Measurements from ENCODE around the gene RND1. TPM values are rescaled to one million over a fixed set of nuclear protein-coding genes. Genes with fewer than 3 reads are reported as not detected.

The RND1 gene
- total and polyA plus RNA-seq, 2 of the 13 experiments (the other 11 are each of a cell fraction or from before 2014, with no cell fraction given): 1.8 to 1.9 TPM

DNA sequence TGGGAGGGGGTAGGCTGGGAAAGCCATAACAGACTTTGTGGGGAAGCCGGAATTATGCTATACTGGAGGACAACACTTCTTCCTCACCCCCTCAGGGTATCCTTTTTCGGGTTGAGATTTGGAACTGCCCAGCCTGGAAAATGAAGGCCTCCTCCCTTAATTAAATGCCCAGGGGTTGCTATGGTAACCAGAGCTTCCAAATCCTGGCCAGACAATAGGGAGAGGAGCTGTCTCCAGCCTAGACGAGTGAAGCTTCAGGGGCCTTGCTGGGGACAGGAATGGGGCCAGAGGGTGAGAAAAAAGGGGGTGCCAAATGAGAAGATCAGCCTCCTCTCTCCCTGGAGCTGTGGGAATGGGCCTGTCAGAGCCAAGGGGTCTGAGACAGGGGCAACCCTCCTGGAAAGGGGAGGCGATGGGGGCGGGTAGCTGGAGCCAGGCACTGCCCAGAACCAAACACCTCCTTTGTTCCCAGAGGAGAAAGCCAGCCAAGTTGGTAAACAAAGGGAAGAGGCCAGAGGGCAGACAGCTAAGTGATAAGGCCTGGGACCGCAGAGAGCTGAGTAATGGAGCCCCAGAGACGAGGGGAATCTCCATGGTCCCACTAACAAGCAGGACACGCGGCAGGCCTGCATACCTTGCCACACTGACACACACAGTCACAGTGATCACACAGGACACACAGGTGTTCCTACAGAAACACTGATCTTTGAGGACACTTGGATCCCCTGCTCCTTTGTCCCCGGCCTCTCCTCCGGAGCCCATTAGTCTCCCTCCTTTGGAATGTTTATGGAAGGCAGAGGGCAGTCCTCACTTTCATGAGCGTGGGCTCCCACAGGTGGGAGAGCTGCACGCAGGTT is 17.9 kb upstream of the RND1 start (continued):
- TF ChIP-seq, protein P1, sequence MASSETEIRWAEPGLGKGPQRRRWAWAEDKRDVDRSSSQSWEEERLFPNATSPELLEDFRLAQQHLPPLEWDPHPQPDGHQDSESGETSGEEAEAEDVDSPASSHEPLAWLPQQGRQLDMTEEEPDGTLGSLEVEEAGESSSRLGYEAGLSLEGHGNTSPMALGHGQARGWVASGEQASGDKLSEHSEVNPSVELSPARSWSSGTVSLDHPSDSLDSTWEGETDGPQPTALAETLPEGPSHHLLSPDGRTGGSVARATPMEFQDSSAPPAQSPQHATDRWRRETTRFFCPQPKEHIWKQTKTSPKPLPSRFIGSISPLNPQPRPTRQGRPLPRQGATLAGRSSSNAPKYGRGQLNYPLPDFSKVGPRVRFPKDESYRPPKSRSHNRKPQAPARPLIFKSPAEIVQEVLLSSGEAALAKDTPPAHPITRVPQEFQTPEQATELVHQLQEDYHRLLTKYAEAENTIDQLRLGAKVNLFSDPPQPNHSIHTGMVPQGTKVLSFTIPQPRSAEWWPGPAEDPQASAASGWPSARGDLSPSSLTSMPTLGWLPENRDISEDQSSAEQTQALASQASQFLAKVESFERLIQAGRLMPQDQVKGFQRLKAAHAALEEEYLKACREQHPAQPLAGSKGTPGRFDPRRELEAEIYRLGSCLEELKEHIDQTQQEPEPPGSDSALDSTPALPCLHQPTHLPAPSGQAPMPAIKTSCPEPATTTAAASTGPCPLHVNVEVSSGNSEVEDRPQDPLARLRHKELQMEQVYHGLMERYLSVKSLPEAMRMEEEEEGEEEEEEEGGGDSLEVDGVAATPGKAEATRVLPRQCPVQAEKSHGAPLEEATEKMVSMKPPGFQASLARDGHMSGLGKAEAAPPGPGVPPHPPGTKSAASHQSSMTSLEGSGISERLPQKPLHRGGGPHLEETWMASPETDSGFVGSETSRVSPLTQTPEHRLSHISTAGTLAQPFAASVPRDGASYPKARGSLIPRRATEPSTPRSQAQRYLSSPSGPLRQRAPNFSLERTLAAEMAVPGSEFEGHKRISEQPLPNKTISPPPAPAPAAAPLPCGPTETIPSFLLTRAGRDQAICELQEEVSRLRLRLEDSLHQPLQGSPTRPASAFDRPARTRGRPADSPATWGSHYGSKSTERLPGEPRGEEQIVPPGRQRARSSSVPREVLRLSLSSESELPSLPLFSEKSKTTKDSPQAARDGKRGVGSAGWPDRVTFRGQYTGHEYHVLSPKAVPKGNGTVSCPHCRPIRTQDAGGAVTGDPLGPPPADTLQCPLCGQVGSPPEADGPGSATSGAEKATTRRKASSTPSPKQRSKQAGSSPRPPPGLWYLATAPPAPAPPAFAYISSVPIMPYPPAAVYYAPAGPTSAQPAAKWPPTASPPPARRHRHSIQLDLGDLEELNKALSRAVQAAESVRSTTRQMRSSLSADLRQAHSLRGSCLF (CRISPR knock-in tag; IDR thresholded peaks at IDR 0.05; ENCODE audit: borderline replicate concordance): no peak
- TF ChIP-seq, protein P2, sequence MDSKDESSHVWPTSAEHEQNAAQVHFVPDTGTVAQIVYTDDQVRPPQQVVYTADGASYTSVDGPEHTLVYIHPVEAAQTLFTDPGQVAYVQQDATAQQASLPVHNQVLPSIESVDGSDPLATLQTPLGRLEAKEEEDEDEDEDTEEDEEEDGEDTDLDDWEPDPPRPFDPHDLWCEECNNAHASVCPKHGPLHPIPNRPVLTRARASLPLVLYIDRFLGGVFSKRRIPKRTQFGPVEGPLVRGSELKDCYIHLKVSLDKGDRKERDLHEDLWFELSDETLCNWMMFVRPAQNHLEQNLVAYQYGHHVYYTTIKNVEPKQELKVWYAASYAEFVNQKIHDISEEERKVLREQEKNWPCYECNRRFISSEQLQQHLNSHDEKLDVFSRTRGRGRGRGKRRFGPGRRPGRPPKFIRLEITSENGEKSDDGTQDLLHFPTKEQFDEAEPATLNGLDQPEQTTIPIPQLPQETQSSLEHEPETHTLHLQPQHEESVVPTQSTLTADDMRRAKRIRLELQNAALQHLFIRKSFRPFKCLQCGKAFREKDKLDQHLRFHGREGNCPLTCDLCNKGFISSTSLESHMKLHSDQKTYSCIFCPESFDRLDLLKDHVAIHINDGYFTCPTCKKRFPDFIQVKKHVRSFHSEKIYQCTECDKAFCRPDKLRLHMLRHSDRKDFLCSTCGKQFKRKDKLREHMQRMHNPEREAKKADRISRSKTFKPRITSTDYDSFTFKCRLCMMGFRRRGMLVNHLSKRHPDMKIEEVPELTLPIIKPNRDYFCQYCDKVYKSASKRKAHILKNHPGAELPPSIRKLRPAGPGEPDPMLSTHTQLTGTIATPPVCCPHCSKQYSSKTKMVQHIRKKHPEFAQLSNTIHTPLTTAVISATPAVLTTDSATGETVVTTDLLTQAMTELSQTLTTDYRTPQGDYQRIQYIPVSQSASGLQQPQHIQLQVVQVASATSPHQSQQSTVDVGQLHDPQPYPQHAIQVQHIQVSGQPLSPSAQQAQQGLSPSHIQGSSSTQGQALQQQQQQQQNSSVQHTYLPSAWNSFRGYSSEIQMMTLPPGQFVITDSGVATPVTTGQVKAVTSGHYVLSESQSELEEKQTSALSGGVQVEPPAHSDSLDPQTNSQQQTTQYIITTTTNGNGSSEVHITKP (CRISPR knock-in tag; IDR thresholded peaks at IDR 0.05; ENCODE audit: low read depth): peak; percentile 83
- TF ChIP-seq, protein P3, sequence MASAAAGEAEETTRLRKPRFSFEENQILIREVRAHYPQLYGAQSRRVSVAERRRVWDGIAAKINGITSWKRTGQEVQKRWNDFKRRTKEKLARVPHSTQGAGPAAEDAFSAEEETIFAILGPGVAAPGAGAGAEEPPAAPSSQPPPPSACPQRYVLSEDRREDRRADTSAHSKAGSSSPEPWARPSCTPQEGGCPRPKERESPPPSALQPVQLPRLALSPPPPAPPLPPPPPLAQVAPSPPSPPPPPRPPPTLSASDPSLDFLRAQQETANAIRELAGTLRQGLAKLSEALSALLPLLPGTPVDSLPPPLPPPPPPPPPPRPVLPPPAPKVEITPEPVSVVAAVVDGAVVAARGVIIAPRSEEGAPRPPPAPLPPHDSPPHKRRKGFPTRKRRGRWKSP (CRISPR knock-in tag; IDR thresholded peaks at IDR 0.05): no peak
- TF ChIP-seq, protein P4, sequence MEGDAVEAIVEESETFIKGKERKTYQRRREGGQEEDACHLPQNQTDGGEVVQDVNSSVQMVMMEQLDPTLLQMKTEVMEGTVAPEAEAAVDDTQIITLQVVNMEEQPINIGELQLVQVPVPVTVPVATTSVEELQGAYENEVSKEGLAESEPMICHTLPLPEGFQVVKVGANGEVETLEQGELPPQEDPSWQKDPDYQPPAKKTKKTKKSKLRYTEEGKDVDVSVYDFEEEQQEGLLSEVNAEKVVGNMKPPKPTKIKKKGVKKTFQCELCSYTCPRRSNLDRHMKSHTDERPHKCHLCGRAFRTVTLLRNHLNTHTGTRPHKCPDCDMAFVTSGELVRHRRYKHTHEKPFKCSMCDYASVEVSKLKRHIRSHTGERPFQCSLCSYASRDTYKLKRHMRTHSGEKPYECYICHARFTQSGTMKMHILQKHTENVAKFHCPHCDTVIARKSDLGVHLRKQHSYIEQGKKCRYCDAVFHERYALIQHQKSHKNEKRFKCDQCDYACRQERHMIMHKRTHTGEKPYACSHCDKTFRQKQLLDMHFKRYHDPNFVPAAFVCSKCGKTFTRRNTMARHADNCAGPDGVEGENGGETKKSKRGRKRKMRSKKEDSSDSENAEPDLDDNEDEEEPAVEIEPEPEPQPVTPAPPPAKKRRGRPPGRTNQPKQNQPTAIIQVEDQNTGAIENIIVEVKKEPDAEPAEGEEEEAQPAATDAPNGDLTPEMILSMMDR (CRISPR knock-in tag; IDR thresholded peaks at IDR 0.05): no peak
- no peak for TF ChIP-seq RBM22 (optimal IDR thresholded peaks at IDR 0.05; ENCODE audit: low read length)
- TF ChIP-seq NBN (conservative IDR thresholded peaks at IDR 0.05): no peak
- peak; percentile 61 for TF ChIP-seq ZFX (CRISPR knock-in tag; IDR thresholded peaks at IDR 0.05; ENCODE audit: low read depth)
- TF ChIP-seq SMARCE1 (IDR thresholded peaks at IDR 0.05; ENCODE audit: borderline replicate concordance): no peak
- TF ChIP-seq, protein P5, sequence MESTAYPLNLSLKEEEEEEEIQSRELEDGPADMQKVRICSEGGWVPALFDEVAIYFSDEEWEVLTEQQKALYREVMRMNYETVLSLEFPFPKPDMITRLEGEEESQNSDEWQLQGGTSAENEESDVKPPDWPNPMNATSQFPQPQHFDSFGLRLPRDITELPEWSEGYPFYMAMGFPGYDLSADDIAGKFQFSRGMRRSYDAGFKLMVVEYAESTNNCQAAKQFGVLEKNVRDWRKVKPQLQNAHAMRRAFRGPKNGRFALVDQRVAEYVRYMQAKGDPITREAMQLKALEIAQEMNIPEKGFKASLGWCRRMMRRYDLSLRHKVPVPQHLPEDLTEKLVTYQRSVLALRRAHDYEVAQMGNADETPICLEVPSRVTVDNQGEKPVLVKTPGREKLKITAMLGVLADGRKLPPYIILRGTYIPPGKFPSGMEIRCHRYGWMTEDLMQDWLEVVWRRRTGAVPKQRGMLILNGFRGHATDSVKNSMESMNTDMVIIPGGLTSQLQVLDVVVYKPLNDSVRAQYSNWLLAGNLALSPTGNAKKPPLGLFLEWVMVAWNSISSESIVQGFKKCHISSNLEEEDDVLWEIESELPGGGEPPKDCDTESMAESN (CRISPR knock-in tag; conservative IDR thresholded peaks at IDR 0.05): no peak
- no peak for TF ChIP-seq CENPT (CRISPR knock-in tag; IDR thresholded peaks at IDR 0.05; ENCODE audit: low read depth)

Measured in HepG2 (cell line).